SH-SY5Y (cell line): ENCODE results near the gene ZBTB47.

Source experiments
- GATA2 ChIP-seq: IDR thresholded peaks from 2 replicates; pipeline ENCODE4 v1.6.1; 2011; ENCODE audit warnings: mild to moderate bottlenecking, low read depth, low read length
- GATA3 ChIP-seq: IDR thresholded peaks from 2 replicates; pipeline ENCODE4 v1.6.1; 2011; ENCODE audit warnings: low read depth, mild to moderate bottlenecking, low read length, moderate library complexity

GRCh38 chr3:42659451-42660130 is 6.1 kb downstream of the ZBTB47 start:
- TF ChIP-seq GATA2 (no peak), GATA3 (no peak)
